Heart right ventricle (tissue), 16 donors: ENCODE data around the gene ALPK1. TPM values are rescaled to one million over a fixed set of nuclear protein-coding genes. Genes with fewer than 3 reads are reported as not detected.

ENCODE experiments used
- ATAC-seq, 8 donors: fragments of 200-7000 bp; cut with Tn5 transposase; one replicate each; pipeline ENCODE4 v1.9.1; 2020; ENCODE audit warnings: mild to moderate bottlenecking in 8 of 8, moderate library complexity in 8 of 8, moderate number of reproducible peaks in 1 of 8
- DNase-seq, 2 donors: peaks; one replicate each; pipeline ENCODE4 v3.0.0-alpha.2; 2020
- H3K27ac ChIP-seq, 10 donors: fragments of 200-600 bp; sonication (generic) in 2 of 10; one replicate each; pipeline versions ENCODE4 v1.5.0 to v1.8.0; 2020 to 2022; ENCODE audit warnings: mild to moderate bottlenecking in 3 of 10
- H3K27me3 ChIP-seq, 7 donors: fragments of 200-600 bp; one replicate each; pipeline ENCODE4 v1.8.0; 2021 to 2022; ENCODE audit warnings: mild to moderate bottlenecking in 2 of 7
- H3K36me3 ChIP-seq, 9 donors: fragments of 200-600 bp; sonication (generic) in 1 of 9; one replicate each; pipeline versions ENCODE4 v1.5.0 to v1.8.0; 2020 to 2022; ENCODE audit warnings: mild to moderate bottlenecking in 2 of 9
- H3K4me1 ChIP-seq, 9 donors: fragments of 200-600 bp; sonication (generic) in 1 of 9; one replicate each; pipeline versions ENCODE4 v1.5.0 to v1.8.0; 2020 to 2022; ENCODE audit warnings: mild to moderate bottlenecking in 4 of 9
- H3K4me3 ChIP-seq, 10 donors: fragments of 200-600 bp; sonication (generic) in 2 of 10; one replicate each; pipeline versions ENCODE4 v1.5.0 to v1.8.0; 2020 to 2022; ENCODE audit warnings: mild to moderate bottlenecking in 7 of 10, moderate library complexity in 2 of 10
- H3K9me3 ChIP-seq, 11 donors: fragments of 200-600 bp in 10 of 11; sonication (generic) in 2 of 11; one replicate each; pipeline versions ENCODE4 v1.5.0 to v1.8.0; 2013 to 2022; ENCODE audit warnings: mild to moderate bottlenecking in 2 of 11, control low read depth in 1 of 11, moderate library complexity in 1 of 11
- CTCF ChIP-seq, 9 donors: fragments of 200-600 bp; sonication (generic) in 2 of 9; IDR thresholded peaks; one replicate each; pipeline versions ENCODE4 v1.5.0 to v1.8.0; 2021 to 2022; ENCODE audit warnings: antibody characterized with exemption in 9 of 9, mild to moderate bottlenecking in 5 of 9, moderate library complexity in 1 of 9
- WGBS, 2 donors: extraction: QIAGEN DNeasy Blood & Tissue Kit; methylation state at CpG; one replicate each; pipeline ENCODE4 v1.1.7; 2013; ENCODE audit warnings: inconsistent platforms in 1 of 2; 5-methylcytosine and 5-hydroxymethylcytosine counted together
- intact Hi-C, 10 donors: fragments of 100-400 bp; cut with DNase I; formaldehyde crosslinking; loops; one replicate each; pipeline versions ENCODE4 v1.11.1 to v1.14.2; 2022
- polyA plus RNA-seq, 2 donors: library from polyadenylated mRNA; stranded (reverse); fragments of 200-250 nt; gene quantifications; one replicate each; pipeline ENCODE4 v1.2.3, GENCODE V29; 2013
- total RNA-seq, 10 donors: library from RNA; stranded (reverse); fragmentation: NEBNext Ultra II Directional in 3 of 10; extraction: Animal tissue kit (Norgen Biotek cat#: 25700) in 3 of 10; gene quantifications; one replicate each; pipeline versions ENCODE4 v1.2.1 to v1.2.4, GENCODE V29; 2021 to 2023
- donor health status: Arrhythmogenic right ventricular cardiomyopathy.
- donor health status: ischemic (EF 13 %, LVEDD 7.1; RV severe dilation, severe dysfunction).
- donor health status: healthy with polysubstance abuse.
- donor health status: DM: no; HTN: yes; CAD: no.
- donor health status: DM: no; HTN: no; CAD: no.
- donor health status: ischemic (EF 25% LVEDD 6.9; RV normal size, moderate dysfunction).
- donor health status: ischemic (EF 25% LVEDD 5.7; RV mildly dilated, moderate dysfunction).
- donor health status: healthy.
- donor health status: DM: yes; HTN: yes; CAD: no.
- donor health status: Ischemic cardiomyopathy.
- donor health status: ischemic (EF 35%, LVEDD 5.7; RV mildly dilated, moderate dysfunction).
- donor health status: nonischemic (EF 11% LVEDD 7.7; RV severe dilation, severe dysfunction).
- donor health status: DM: yes; HTN: yes; CAD: no.
- donor health status: PGD.
- donor health status: ischemic (EF 29% LVEDD 5.4; RV normal size, mild dysfunction).
- donor health status: nonischemic (EF 23%, LVEDD 6.1; RV moderate dilation, normal function).

Gene ALPK1
- total and polyA plus RNA-seq, 12 donors, result 1.1 to 11.0 (median 4.4) TPM

GRCh38 chr4:112318239-112319142, 21.3 kb downstream of the ALPK1 start:
- Histone ChIP-seq H3K27ac (no peak overlapping the region), H3K27me3 (no peaks in the 10 kb centered on the region), H3K4me1 (peaks cover 0 to 44% (median 0%) of the 10 kb centered on the region in 9 donors), H3K4me3 (no peak overlapping the region), H3K36me3 (peaks cover 0 to 12% (median 0%) of the 10 kb centered on the region in 9 donors), H3K9me3 (no peaks in the 10 kb centered on the region)
- intact Hi-C loops, result no loop called here
- ATAC-seq, result no peak
- 85 to 88% methylated on average over 5 of the region's 5 CpGs for WGBS, 2 donors
- DNase-seq, result no peak
- TF ChIP-seq CTCF (IDR thresholded peaks at IDR 0.05), result no peak

- TF ChIP-seq CTCF (IDR thresholded peaks at IDR 0.05), result peak; percentile 68 to 95 (median 90)
- DNase-seq, result peak; percentile 31 to 62
- no peak overlapping the region for H3K4me3 ChIP-seq
- H3K27me3 ChIP-seq, result no peaks in the 10 kb centered on the region
- peaks cover 0 to 28% (median 0%) of the 10 kb centered on the region in 9 donors for H3K36me3 ChIP-seq
- peaks cover 0 to 17% (median 0%) of the 10 kb centered on the region in 9 donors for H3K4me1 ChIP-seq
- ATAC-seq, result peak in 4 of 8 donors; percentile 28 to 49 (median 48)
- intact Hi-C loops, result loop anchor here in 5 of 10 donors (10.0 kb wide), 3 partner anchors 203 to 443 kb away; no protein-coding TSS in a partner anchor
- 26 to 28% methylated on average over 4 of the region's 4 CpGs for WGBS, 2 donors
- no peaks in the 10 kb centered on the region for H3K9me3 ChIP-seq
- H3K27ac ChIP-seq, result no peak overlapping the region
These were observed 24.9 kb downstream of the ALPK1 start for GRCh38 chr4:112321776-112322684.

- intact Hi-C loops, result loop anchor here in 5 of 10 donors (10.0 kb wide), 3 partner anchors 202 to 442 kb away; no protein-coding TSS in a partner anchor
- H3K36me3 ChIP-seq, result peaks cover 0 to 34% (median 0%) of the 10 kb centered on the region in 9 donors
- no peak for DNase-seq
- no peak for ATAC-seq
- H3K4me3 ChIP-seq, result no peak overlapping the region
- TF ChIP-seq CTCF (IDR thresholded peaks at IDR 0.05), result no peak
- no peaks in the 10 kb centered on the region for H3K9me3 ChIP-seq
- H3K27ac ChIP-seq, result no peak overlapping the region
- no peaks in the 10 kb centered on the region for H3K27me3 ChIP-seq
- H3K4me1 ChIP-seq, result peaks cover 0 to 15% (median 0%) of the 10 kb centered on the region in 9 donors
- WGBS, 2 donors, result 93 to 98% methylated on average over 3 of the region's 3 CpGs
These were observed 25.7 kb downstream of the ALPK1 start for GRCh38 chr4:112322866-112323265.

GRCh38 chr4:112325530-112325929, 28.4 kb downstream of the ALPK1 start:
- 87 to 90% methylated on average over 6 of the region's 6 CpGs for WGBS, 2 donors
- Histone ChIP-seq H3K9me3 (no peaks in the 10 kb centered on the region), H3K4me1 (peaks cover 0 to 13% (median 0%) of the 10 kb centered on the region in 9 donors), H3K36me3 (peaks cover 0 to 40% (median 0%) of the 10 kb centered on the region in 9 donors), H3K4me3 (no peak overlapping the region), H3K27me3 (no peaks in the 10 kb centered on the region), H3K27ac (no peak overlapping the region)
- ATAC-seq, result no peak
- DNase-seq, result no peak
- TF ChIP-seq CTCF (IDR thresholded peaks at IDR 0.05), result no peak
- intact Hi-C loops, result loop anchor here in 8 of 10 donors (5.0 to 10.0 kb wide), 6 partner anchors 197 to 439 kb away; no protein-coding TSS in a partner anchor
